Retina (tissue), 1 donor: Measurements from ENCODE around the gene CCDC63.
A peak's percentile ranks its signal among the peaks of the same experiment; 100 is the strongest.

ENCODE experiments used
- DNase-seq: peaks from one replicate; pipeline ENCODE4 v3.0.0-alpha.2; 2016

The CCDC63 gene

GRCh38 chr12:110888256-110888991 lies 41.6 kb downstream of the CCDC63 start:
- no peak for DNase-seq

GRCh38 chr12:110889361-110889760 lies 42.6 kb downstream of the CCDC63 start:
- DNase-seq, result no peak

GRCh38 chr12:110893956-110894355 lies 47.2 kb downstream of the CCDC63 start:
- DNase-seq, result no peak

- DNase-seq, result no peak
These were observed 49.8 kb downstream of the CCDC63 start for GRCh38 chr12:110896559-110896958.

- no peak for DNase-seq
These were observed 54.6 kb downstream of the CCDC63 start for GRCh38 chr12:110901401-110901800.

- DNase-seq, result no peak
These were observed 56.7 kb downstream of the CCDC63 start for GRCh38 chr12:110903511-110903910.

GRCh38 chr12:110906083-110906482 lies 59.3 kb downstream of the CCDC63 start:
- DNase-seq, result no peak

GRCh38 chr12:110906516-110906915 lies 59.7 kb downstream of the CCDC63 start:
- DNase-seq, result no peak

- DNase-seq, result no peak
These were observed 60.2 kb downstream of the CCDC63 start for GRCh38 chr12:110906985-110907384.

GRCh38 chr12:110907583-110907982 lies 60.8 kb downstream of the CCDC63 start:
- DNase-seq, result no peak

GRCh38 chr12:110908377-110909152 lies 61.8 kb downstream of the CCDC63 start:
- DNase-seq, result no peak

- DNase-seq, result no peak
These were observed 65.5 kb downstream of the CCDC63 start for GRCh38 chr12:110912263-110912662.

- DNase-seq, result no peak
These were observed 66.6 kb downstream of the CCDC63 start for GRCh38 chr12:110913119-110914056.

GRCh38 chr12:110916295-110916875 lies 69.6 kb downstream of the CCDC63 start:
- no peak for DNase-seq

- no peak for DNase-seq
These were observed 70.7 kb downstream of the CCDC63 start for GRCh38 chr12:110917467-110917866.

GRCh38 chr12:110917961-110918360 lies 71.2 kb downstream of the CCDC63 start:
- DNase-seq, result no peak

- no peak for DNase-seq
These were observed 72.9 kb downstream of the CCDC63 start for GRCh38 chr12:110919720-110920119.

- DNase-seq, result no peak
These were observed 73.6 kb downstream of the CCDC63 start, which contains the start of gene MYL2 for GRCh38 chr12:110920324-110920910. Gene MYL2 (minus strand): TSS chr12:110920579. CDS start chr12:110920529, 50 bp downstream.

GRCh38 chr12:110921262-110921661 lies 74.5 kb downstream of the CCDC63 start:
- DNase-seq, result no peak

- DNase-seq, result peak; percentile 34
These were observed 75.9 kb downstream of the CCDC63 start for GRCh38 chr12:110922652-110923051.

GRCh38 chr12:110923192-110923591 lies 76.4 kb downstream of the CCDC63 start:
- no peak for DNase-seq

- no peak for DNase-seq
These were observed 77.0 kb downstream of the CCDC63 start for GRCh38 chr12:110923692-110924334.
